Activated CD4-positive, alpha-beta T cell treated with anti-CD3 and anti-CD28 coated beads, Interleukin-2, amount 50 U/mL, for 1 hour (primary cell): ENCODE data around the gene ZBTB8B.
"Not testable (repeated sequence)": the region's sequence is repeated elsewhere in the genome, so short reads cannot be mapped to it uniquely, and the experiment has no call there.

Source experiments
- DNase-seq: peaks from one replicate; pipeline ENCODE4 v3.0.0-alpha.2; 2020

ZBTB8B gene

GRCh38 chr1:32464716-32465577, at the start of gene ZBTB8B:
ZBTB8B (plus strand) TSS chr1:32465072; CDS start chr1:32470625, 5,553 bp downstream.
- peak; percentile 7 for DNase-seq

GRCh38 chr1:32421775-32422174, 43.1 kb upstream of the ZBTB8B start:
- no peak for DNase-seq

- no peak for DNase-seq
Observed at GRCh38 chr1:32426489-32427255, 38.2 kb upstream of the ZBTB8B start.

GRCh38 chr1:32427264-32427963, 37.5 kb upstream of the ZBTB8B start:
- no peak for DNase-seq

GRCh38 chr1:32431736-32432400, 33.0 kb upstream of the ZBTB8B start:
- no peak for DNase-seq

- DNase-seq = no peak
Observed at GRCh38 chr1:32438136-32438535, 26.7 kb upstream of the ZBTB8B start.

GRCh38 chr1:32438777-32439176, 26.1 kb upstream of the ZBTB8B start:
- not testable (repeated sequence) for DNase-seq

- not testable (repeated sequence) for DNase-seq
Observed at GRCh38 chr1:32441467-32441866, 23.4 kb upstream of the ZBTB8B start.

GRCh38 chr1:32447469-32448185, 17.2 kb upstream of the ZBTB8B start:
- no peak for DNase-seq

- DNase-seq = peak; percentile 22
Observed at GRCh38 chr1:32448186-32448772, 16.6 kb upstream of the ZBTB8B start.

GRCh38 chr1:32448773-32449456, 16.0 kb upstream of the ZBTB8B start:
- no peak for DNase-seq

GRCh38 chr1:32449457-32449831, 15.4 kb upstream of the ZBTB8B start:
- DNase-seq = not testable (repeated sequence)

GRCh38 chr1:32454726-32455125, 10.1 kb upstream of the ZBTB8B start:
- no peak for DNase-seq

- DNase-seq = no peak
Observed at GRCh38 chr1:32455958-32456357, 8.9 kb upstream of the ZBTB8B start.

- DNase-seq = not testable (repeated sequence)
Observed at GRCh38 chr1:32458798-32459197, 6.1 kb upstream of the ZBTB8B start.

GRCh38 chr1:32462977-32463376, 1.9 kb upstream of the ZBTB8B start:
- not testable (repeated sequence) for DNase-seq

GRCh38 chr1:32464191-32464715, 619 bp upstream of the ZBTB8B start:
- DNase-seq = no peak

- no peak for DNase-seq
Observed at GRCh38 chr1:32465578-32465933, 684 bp downstream of the ZBTB8B start.

- DNase-seq = no peak
Observed at GRCh38 chr1:32466761-32467160, 1.9 kb downstream of the ZBTB8B start.

- no peak for DNase-seq
Observed at GRCh38 chr1:32468791-32469190, 3.9 kb downstream of the ZBTB8B start.

GRCh38 chr1:32470431-32470830, 5.6 kb downstream of the ZBTB8B start:
- no peak for DNase-seq
